SK-N-SH (cell line): ENCODE data around the gene DPF3. TPM values are rescaled to one million over a fixed set of nuclear protein-coding genes. Genes with fewer than 3 reads are reported as not detected.

Experiments
- CTCF ChIA-PET: fragments of 300-600, 350-600 bp; formaldehyde crosslinking; extraction: SDS; loops from one replicate; lab custom pipeline; 2021; lab: Yijun Ruan, JAX
- POLR2A ChIA-PET: fragments of 350-600 bp; sonication (Branson Sonifier 250); formaldehyde crosslinking; extraction: SDS; loops from one replicate; lab custom pipeline; 2020; ENCODE audit warnings: antibody characterized with exemption, inconsistent platforms; lab: Yijun Ruan, JAX
- DNase-seq: peaks from one replicate; pipeline ENCODE4 v3.0.0; 2012
- H2AFZ ChIP-seq: fragments of 200-600 bp; sonication (generic); 2 replicates; pipeline ENCODE4 v1.8.1; 2016; ENCODE audit warnings: antibody characterized with exemption, mild to moderate bottlenecking, low read depth
- H3F3A ChIP-seq: fragments of 200-600 bp; sonication (generic); replicated peaks from 2 replicates; pipeline ENCODE3; 2016; ENCODE audit warnings: antibody characterized with exemption, mild to moderate bottlenecking; ENCODE audit not compliant: insufficient read depth
- H3K27ac ChIP-seq, 2 experiments: fragments of 200-500 bp in 1 of 2; fragments of 200-600 bp in 1 of 2; sonication (Bioruptor generic) in 1 of 2; sonication (generic), shearing (Covaris generic) in 1 of 2; 2 replicates each; pipeline versions ENCODE4 v1.5.1 to v1.6.1; 2014 to 2016; ENCODE audit warnings: low read depth in 2 of 2, inconsistent platforms in 1 of 2, low read length in 1 of 2, mild to moderate bottlenecking in 1 of 2, mixed read lengths in 1 of 2
- H3K27me3 ChIP-seq: fragments of 200-600 bp; sonication (generic), shearing (Covaris generic); 2 replicates; pipeline ENCODE4 v1.6.1; 2016; ENCODE audit warnings: mixed run types; ENCODE audit not compliant: insufficient read depth
- H3K36me3 ChIP-seq, 2 experiments: fragments of 200-500 bp in 1 of 2; fragments of 200-600 bp in 1 of 2; sonication (Bioruptor generic) in 1 of 2; sonication (generic) in 1 of 2; replicated peaks in 1 of 2; 2 replicates each; pipeline versions ENCODE3 to v1.5.1; 2014 to 2016; ENCODE audit warnings: low read length in 1 of 2, mild to moderate bottlenecking in 1 of 2; ENCODE audit not compliant: insufficient read depth in 2 of 2, control insufficient read depth in 1 of 2
- H3K4me1 ChIP-seq, 2 experiments: fragments of 200-500 bp in 1 of 2; fragments of 200-600 bp in 1 of 2; sonication (Bioruptor generic) in 1 of 2; sonication (generic), shearing (Covaris generic) in 1 of 2; 2 replicates each; pipeline versions ENCODE4 v1.5.1 to v1.6.1; 2014 to 2016; ENCODE audit warnings: low read depth in 1 of 2, low read length in 1 of 2, mixed run types in 1 of 2; ENCODE audit not compliant: insufficient read depth in 2 of 2, control insufficient read depth in 1 of 2
- H3K4me2 ChIP-seq: fragments of 200-600 bp; sonication (generic), shearing (Covaris generic); 2 replicates; pipeline ENCODE4 v1.6.1; 2017; ENCODE audit warnings: mixed run types
- H3K4me3 ChIP-seq, 2 experiments: fragments of 200-500 bp in 1 of 2; fragments of 200-600 bp in 1 of 2; sonication (Bioruptor generic) in 1 of 2; sonication (generic), shearing (Covaris generic) in 1 of 2; 2 replicates each; pipeline versions ENCODE4 v1.5.1 to v1.8.1; 2014 to 2016; ENCODE audit warnings: low read depth in 2 of 2, inconsistent platforms in 1 of 2, low read length in 1 of 2, mild to moderate bottlenecking in 1 of 2, mixed read lengths in 1 of 2, moderate library complexity in 1 of 2
- H3K79me2 ChIP-seq: fragments of 200-600 bp; sonication (generic); 2 replicates; pipeline ENCODE4 v1.8.1; 2017; ENCODE audit warnings: mild to moderate bottlenecking; ENCODE audit not compliant: insufficient read depth
- H3K9ac ChIP-seq: fragments of 200-600 bp; sonication (generic); 2 replicates; pipeline ENCODE4 v1.6.1; 2017; ENCODE audit warnings: mixed run types
- H3K9me2 ChIP-seq: fragments of 200-600 bp; sonication (generic); 2 replicates; pipeline ENCODE4 v1.6.1; 2017; ENCODE audit warnings: mixed run types
- H3K9me3 ChIP-seq: fragments of 200-600 bp; sonication (generic); 2 replicates; pipeline ENCODE4 v1.6.1; 2017; ENCODE audit warnings: mixed run types, mild to moderate bottlenecking, moderate library complexity
- H4K20me1 ChIP-seq: fragments of 200-600 bp; sonication (generic); 2 replicates; pipeline ENCODE4 v1.6.1; 2017; ENCODE audit warnings: mild to moderate bottlenecking, mixed run types; ENCODE audit not compliant: insufficient read depth
- CHD2 ChIP-seq: fragments of 150-350 bp; IDR thresholded peaks from 2 replicates; pipeline ENCODE4 v1.6.1; 2018; ENCODE audit warnings: low read length; ENCODE audit not compliant: partially characterized antibody
- ELF1 ChIP-seq: IDR thresholded peaks from 2 replicates; pipeline ENCODE4 v1.4.0; 2012
- EP300 ChIP-seq, 2 experiments: IDR thresholded peaks; 2 replicates each; pipeline versions ENCODE4 v1.4.0 to v1.6.1; 2012; ENCODE audit warnings: borderline replicate concordance in 1 of 2, low read depth in 1 of 2, low read length in 1 of 2
- FOXM1 ChIP-seq: IDR thresholded peaks from 2 replicates; pipeline ENCODE4 v1.4.0; 2012; ENCODE audit warnings: low read depth, mild to moderate bottlenecking
- GATA2 ChIP-seq: sonication (generic); formaldehyde crosslinking; IDR thresholded peaks from 2 replicates; pipeline ENCODE4 v1.5.0; 2020; ENCODE audit warnings: mild to moderate bottlenecking, missing genetic modification reagents
- JUND ChIP-seq: IDR thresholded peaks from 2 replicates; pipeline ENCODE4 v1.4.0; 2012
- MXI1 ChIP-seq: IDR thresholded peaks from 2 replicates; pipeline ENCODE4 v1.6.1; 2012; ENCODE audit warnings: mild to moderate bottlenecking, low read depth, low read length, improper control_type of control experiment
- NFIC ChIP-seq: IDR thresholded peaks from 2 replicates; pipeline ENCODE4 v1.4.0; 2012; ENCODE audit warnings: borderline replicate concordance
- POLR2AphosphoS5 ChIP-seq: IDR thresholded peaks from 2 replicates; pipeline ENCODE4 v1.6.1; 2012; ENCODE audit warnings: low read depth, low read length
- RCOR1 ChIP-seq: fragments of 150-350 bp; IDR thresholded peaks from 2 replicates; pipeline ENCODE4 v1.6.1; 2017; ENCODE audit warnings: antibody characterized with exemption, low read length
- RXRA ChIP-seq: IDR thresholded peaks from 2 replicates; pipeline ENCODE4 v1.4.0; 2012; ENCODE audit warnings: low read depth, mild to moderate bottlenecking, borderline replicate concordance
- SIN3A ChIP-seq: IDR thresholded peaks from 2 replicates; pipeline ENCODE4 v1.6.1; 2012; ENCODE audit warnings: low read depth, mild to moderate bottlenecking, low read length, moderate library complexity, borderline replicate concordance
- SMC3 ChIP-seq: IDR thresholded peaks from 2 replicates; pipeline ENCODE4 v1.6.1; 2012; ENCODE audit warnings: low read depth, low read length, improper control_type of control experiment
- TEAD4 ChIP-seq: IDR thresholded peaks from 2 replicates; pipeline ENCODE4 v1.4.0; 2012; ENCODE audit warnings: mild to moderate bottlenecking, borderline replicate concordance; ENCODE audit not compliant: insufficient read depth
- YY1 ChIP-seq: IDR thresholded peaks from 2 replicates; pipeline ENCODE4 v1.4.0; 2012; ENCODE audit warnings: low read depth, mild to moderate bottlenecking
- WGBS: methylation state at CpG from one replicate; pipeline ENCODE4 v1.1.6; 2017; ENCODE audit warnings: low lambda C conversion rate; 5-methylcytosine and 5-hydroxymethylcytosine counted together
- polyA plus RNA-seq, 3 experiments: library from polyadenylated mRNA; depleted of rRNA; stranded (reverse); fragments of >200 nt; gene quantifications; 2 replicates each; pipeline ENCODE4 v1.2.3, GENCODE V29; 2012
- TF ChIP-seq, protein P1 (sequence below): IDR thresholded peaks from 2 replicates; pipeline ENCODE4; 2012
- TF ChIP-seq, protein P2 (sequence below): IDR thresholded peaks from 2 replicates; pipeline ENCODE4 v1.4.0; 2012; ENCODE audit warnings: low read depth, borderline replicate concordance
- TF ChIP-seq, protein P3 (sequence below): fragments of 150-350 bp; IDR thresholded peaks from 2 replicates; pipeline ENCODE4 v1.6.1; 2016; ENCODE audit warnings: mild to moderate bottlenecking, low read depth, low read length
- TF ChIP-seq, protein P4 (sequence below): fragments of 200-600 bp; sonication (generic); IDR thresholded peaks from 2 replicates; pipeline ENCODE4 v1.6.1; 2017; ENCODE audit warnings: antibody characterized with exemption, mild to moderate bottlenecking, moderate library complexity

The DPF3 gene
- polyA plus RNA-seq, 1 of the 3 experiments (the other 2 are of a cell fraction): 2.8 TPM

DNA sequence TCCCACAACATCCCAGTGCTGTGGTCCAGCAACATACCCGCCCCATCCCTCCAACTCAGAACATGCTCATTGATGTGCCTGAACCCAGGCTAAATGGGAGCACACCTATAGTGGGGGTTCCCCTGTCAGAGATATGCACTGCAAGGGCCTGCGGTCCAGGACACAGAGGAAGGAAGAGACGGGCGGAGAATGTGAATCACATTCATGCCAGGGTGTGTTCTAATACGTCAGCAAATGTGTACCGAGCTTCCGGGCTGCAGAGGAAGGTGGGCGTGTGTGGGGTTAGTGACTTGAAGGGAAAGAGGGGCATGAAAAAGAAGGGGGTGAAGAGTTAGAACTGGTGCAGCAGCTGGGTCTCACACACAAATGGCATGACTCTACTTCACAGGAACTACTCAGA, 83.7 kb downstream of the DPF3 start:
- Histone ChIP-seq H3K36me3 (no peaks in the 10 kb centered on the region), H3K9ac (no peak overlapping the region), H3K4me1 (peaks cover 0 to 13% of the 10 kb centered on the region in 2 experiments; a peak in 1 of 4 replicates), H3K4me3 (no peak overlapping the region), H3K79me2 (no peaks in the 10 kb centered on the region), H3F3A (no peaks in the 10 kb centered on the region), H3K27me3 (no peaks in the 10 kb centered on the region), H3K9me3 (no peaks in the 10 kb centered on the region), H2AFZ (no peak overlapping the region), H3K4me2 (no peak overlapping the region), H4K20me1 (no peaks in the 10 kb centered on the region), H3K27ac (no peak overlapping the region), H3K9me2 (no peaks in the 10 kb centered on the region)
- ChIA-PET CTCF (interaction anchor here (0.6 kb wide), 1 partner anchor 36 kb away, joined by 3 read pairs; no protein-coding TSS in a partner anchor), POLR2A (no interaction called here)
- DNase-seq: no peak
- 79% methylated on average over 8 of the region's 8 CpGs for WGBS
- TF ChIP-seq GATA2 (CRISPR knock-in tag) (no peak), RCOR1 (no peak), FOXM1 (no peak), RXRA (no peak), YY1 (no peak), ELF1 (no peak), TEAD4 (no peak)
- TF ChIP-seq, protein P1, sequence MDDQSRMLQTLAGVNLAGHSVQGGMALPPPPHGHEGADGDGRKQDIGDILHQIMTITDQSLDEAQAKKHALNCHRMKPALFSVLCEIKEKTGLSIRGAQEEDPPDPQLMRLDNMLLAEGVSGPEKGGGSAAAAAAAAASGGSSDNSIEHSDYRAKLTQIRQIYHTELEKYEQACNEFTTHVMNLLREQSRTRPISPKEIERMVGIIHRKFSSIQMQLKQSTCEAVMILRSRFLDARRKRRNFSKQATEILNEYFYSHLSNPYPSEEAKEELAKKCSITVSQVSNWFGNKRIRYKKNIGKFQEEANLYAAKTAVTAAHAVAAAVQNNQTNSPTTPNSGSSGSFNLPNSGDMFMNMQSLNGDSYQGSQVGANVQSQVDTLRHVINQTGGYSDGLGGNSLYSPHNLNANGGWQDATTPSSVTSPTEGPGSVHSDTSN: no peak
- TF ChIP-seq, protein P2, sequence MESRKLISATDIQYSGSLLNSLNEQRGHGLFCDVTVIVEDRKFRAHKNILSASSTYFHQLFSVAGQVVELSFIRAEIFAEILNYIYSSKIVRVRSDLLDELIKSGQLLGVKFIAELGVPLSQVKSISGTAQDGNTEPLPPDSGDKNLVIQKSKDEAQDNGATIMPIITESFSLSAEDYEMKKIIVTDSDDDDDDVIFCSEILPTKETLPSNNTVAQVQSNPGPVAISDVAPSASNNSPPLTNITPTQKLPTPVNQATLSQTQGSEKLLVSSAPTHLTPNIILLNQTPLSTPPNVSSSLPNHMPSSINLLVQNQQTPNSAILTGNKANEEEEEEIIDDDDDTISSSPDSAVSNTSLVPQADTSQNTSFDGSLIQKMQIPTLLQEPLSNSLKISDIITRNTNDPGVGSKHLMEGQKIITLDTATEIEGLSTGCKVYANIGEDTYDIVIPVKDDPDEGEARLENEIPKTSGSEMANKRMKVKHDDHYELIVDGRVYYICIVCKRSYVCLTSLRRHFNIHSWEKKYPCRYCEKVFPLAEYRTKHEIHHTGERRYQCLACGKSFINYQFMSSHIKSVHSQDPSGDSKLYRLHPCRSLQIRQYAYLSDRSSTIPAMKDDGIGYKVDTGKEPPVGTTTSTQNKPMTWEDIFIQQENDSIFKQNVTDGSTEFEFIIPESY: no peak

DNA sequence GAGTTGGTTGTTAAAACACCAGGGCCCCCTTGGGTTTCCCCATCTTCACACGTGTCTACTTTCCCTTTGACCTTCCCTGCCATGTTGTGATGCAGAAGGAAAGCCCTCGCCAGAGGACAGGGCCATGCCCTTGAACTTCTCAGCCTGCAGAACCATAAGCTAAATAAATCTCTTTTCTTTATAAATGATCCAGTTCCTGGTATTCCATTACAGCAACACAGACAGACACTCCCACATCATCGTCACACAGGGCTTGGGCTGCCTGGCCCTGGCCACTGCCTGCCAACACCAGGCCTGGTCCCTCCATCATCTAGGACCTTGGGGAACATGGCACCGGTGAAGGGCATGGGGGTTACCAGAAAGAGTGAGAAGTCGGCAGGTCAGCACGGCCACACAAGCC, 84.8 kb downstream of the DPF3 start:
- no peak for DNase-seq
- H3K9ac ChIP-seq: no peak overlapping the region
- H4K20me1 ChIP-seq: no peaks in the 10 kb centered on the region
- H2AFZ ChIP-seq: no peak overlapping the region
- no peaks in the 10 kb centered on the region for H3K9me2 ChIP-seq
- POLR2A ChIA-PET: no interaction called here
- peaks cover 0 to 13% of the 10 kb centered on the region in 2 experiments; a peak in 1 of 4 replicates for H3K4me1 ChIP-seq
- WGBS: 40% methylated on average over 4 of the region's 6 CpGs
- no peak overlapping the region for H3K4me3 ChIP-seq
- H3K9me3 ChIP-seq: no peaks in the 10 kb centered on the region
- CTCF ChIA-PET: interaction anchor here (1.3 to 1.5 kb wide), 2 partner anchors 11 to 293 kb away, joined by 3 to 5 read pairs; no protein-coding TSS in a partner anchor
- H3K27ac ChIP-seq: no peak overlapping the region
- no peaks in the 10 kb centered on the region for H3K79me2 ChIP-seq
- no peak overlapping the region for H3K4me2 ChIP-seq
- H3K36me3 ChIP-seq: no peaks in the 10 kb centered on the region
- no peaks in the 10 kb centered on the region for H3F3A ChIP-seq
- H3K27me3 ChIP-seq: no peaks in the 10 kb centered on the region
- no peak for TF ChIP-seq CHD2
- no peak for TF ChIP-seq POLR2AphosphoS5
- no peak for TF ChIP-seq NFIC
- no peak for TF ChIP-seq TEAD4
- TF ChIP-seq RXRA: no peak
- TF ChIP-seq, protein P3, sequence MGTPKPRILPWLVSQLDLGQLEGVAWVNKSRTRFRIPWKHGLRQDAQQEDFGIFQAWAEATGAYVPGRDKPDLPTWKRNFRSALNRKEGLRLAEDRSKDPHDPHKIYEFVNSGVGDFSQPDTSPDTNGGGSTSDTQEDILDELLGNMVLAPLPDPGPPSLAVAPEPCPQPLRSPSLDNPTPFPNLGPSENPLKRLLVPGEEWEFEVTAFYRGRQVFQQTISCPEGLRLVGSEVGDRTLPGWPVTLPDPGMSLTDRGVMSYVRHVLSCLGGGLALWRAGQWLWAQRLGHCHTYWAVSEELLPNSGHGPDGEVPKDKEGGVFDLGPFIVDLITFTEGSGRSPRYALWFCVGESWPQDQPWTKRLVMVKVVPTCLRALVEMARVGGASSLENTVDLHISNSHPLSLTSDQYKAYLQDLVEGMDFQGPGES: no peak
- TF ChIP-seq JUND: no peak
- no peak for TF ChIP-seq YY1
- no peak for TF ChIP-seq GATA2 (CRISPR knock-in tag)
- no peak for TF ChIP-seq EP300 (IDR thresholded peaks at IDR 0.05; ENCODE audit: borderline replicate concordance in 1 of 2, low read depth in 1 of 2, low read length in 1 of 2)
- TF ChIP-seq, protein P1: no peak
- TF ChIP-seq MXI1: no peak
- TF ChIP-seq RCOR1: no peak
- TF ChIP-seq SIN3A: no peak
- TF ChIP-seq, protein P4, sequence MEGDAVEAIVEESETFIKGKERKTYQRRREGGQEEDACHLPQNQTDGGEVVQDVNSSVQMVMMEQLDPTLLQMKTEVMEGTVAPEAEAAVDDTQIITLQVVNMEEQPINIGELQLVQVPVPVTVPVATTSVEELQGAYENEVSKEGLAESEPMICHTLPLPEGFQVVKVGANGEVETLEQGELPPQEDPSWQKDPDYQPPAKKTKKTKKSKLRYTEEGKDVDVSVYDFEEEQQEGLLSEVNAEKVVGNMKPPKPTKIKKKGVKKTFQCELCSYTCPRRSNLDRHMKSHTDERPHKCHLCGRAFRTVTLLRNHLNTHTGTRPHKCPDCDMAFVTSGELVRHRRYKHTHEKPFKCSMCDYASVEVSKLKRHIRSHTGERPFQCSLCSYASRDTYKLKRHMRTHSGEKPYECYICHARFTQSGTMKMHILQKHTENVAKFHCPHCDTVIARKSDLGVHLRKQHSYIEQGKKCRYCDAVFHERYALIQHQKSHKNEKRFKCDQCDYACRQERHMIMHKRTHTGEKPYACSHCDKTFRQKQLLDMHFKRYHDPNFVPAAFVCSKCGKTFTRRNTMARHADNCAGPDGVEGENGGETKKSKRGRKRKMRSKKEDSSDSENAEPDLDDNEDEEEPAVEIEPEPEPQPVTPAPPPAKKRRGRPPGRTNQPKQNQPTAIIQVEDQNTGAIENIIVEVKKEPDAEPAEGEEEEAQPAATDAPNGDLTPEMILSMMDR: no peak
- no peak for TF ChIP-seq SMC3
